ENCODE results near the gene SMYD3.

- no peak for TF ChIP-seq MYC (IDR thresholded peaks at IDR 0.05; ENCODE audit: borderline replicate concordance, low read length)
- no peak for TF ChIP-seq CTCF (IDR thresholded peaks at IDR 0.05)
- TF ChIP-seq HMGXB4 (CRISPR knock-in tag; IDR thresholded peaks at IDR 0.05; ENCODE audit: borderline replicate concordance), result no peak
- no peak for TF ChIP-seq KDM5A (IDR thresholded peaks at IDR 0.05)
- no peak for TF ChIP-seq POLR2A (IDR thresholded peaks at IDR 0.05; ENCODE audit: low read length)
- TF ChIP-seq MAX (IDR thresholded peaks at IDR 0.05), result no peak
- TF ChIP-seq RCOR1 (IDR thresholded peaks at IDR 0.05; ENCODE audit: low read depth, low read length), result no peak
- TF ChIP-seq CEBPB (IDR thresholded peaks at IDR 0.05), result no peak
- no peak for TF ChIP-seq NR3C1 (IDR thresholded peaks at IDR 0.05)
These were observed 189.6 kb downstream of the SMYD3 start for GRCh38 chr1:246317332-246318035.
